AG09319 (cell line): ENCODE data around the gene TAOK1.

ENCODE experiments used
- DNase-seq: peaks from one replicate; pipeline ENCODE4 v3.0.0-alpha.2; 2010; ENCODE audit warnings: low read depth; ENCODE audit errors: extremely low read depth
- TF ChIP-seq, protein P1 (sequence below): IDR thresholded peaks from 2 replicates; pipeline ENCODE4 v1.5.1; 2011; ENCODE audit warnings: low read depth, mild to moderate bottlenecking, inconsistent platforms, low read length, moderate library complexity

The TAOK1 gene

DNA sequence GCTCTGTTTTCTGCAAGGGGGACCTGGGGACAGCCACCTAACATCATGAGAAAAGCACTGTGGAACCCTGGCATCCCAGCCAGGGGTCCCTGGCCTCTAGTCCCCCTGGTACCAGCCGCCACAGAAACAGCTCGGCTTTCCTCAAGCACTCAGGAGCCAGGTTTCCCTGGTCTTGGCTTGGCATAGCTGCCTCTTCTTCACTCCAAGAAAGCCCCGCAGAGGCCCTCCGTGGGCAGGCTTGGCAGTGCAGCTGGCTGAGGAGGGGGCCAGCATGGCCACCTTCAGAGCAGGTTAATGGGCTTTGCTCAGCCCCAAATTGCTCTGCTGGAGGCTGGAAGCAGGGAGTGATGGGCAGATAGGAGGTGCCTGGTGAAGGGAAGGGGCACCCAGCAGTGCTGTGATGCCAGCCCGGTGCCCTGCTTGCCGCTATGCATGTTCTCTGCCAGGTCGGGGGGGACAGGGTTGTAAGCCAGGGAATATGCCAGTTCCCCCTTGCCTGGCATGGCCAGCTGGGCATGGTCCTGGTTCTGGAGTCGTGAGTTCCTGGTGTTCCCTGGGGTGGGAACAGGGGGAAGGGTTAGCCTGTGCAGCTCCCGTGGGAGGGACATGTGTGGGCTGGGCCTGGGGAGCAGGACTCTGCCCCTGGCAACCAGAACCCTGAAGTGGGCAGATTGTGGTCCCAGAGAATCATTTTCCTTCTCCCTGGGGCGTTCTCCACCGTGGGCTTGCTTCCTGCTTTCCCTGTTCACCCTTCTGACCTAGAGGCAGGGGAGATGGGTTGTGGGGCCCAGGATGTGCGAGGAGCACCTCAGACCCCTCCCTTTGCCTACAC lies 206.0 kb downstream of the TAOK1 start:
- no peak for DNase-seq
- TF ChIP-seq, protein P1, sequence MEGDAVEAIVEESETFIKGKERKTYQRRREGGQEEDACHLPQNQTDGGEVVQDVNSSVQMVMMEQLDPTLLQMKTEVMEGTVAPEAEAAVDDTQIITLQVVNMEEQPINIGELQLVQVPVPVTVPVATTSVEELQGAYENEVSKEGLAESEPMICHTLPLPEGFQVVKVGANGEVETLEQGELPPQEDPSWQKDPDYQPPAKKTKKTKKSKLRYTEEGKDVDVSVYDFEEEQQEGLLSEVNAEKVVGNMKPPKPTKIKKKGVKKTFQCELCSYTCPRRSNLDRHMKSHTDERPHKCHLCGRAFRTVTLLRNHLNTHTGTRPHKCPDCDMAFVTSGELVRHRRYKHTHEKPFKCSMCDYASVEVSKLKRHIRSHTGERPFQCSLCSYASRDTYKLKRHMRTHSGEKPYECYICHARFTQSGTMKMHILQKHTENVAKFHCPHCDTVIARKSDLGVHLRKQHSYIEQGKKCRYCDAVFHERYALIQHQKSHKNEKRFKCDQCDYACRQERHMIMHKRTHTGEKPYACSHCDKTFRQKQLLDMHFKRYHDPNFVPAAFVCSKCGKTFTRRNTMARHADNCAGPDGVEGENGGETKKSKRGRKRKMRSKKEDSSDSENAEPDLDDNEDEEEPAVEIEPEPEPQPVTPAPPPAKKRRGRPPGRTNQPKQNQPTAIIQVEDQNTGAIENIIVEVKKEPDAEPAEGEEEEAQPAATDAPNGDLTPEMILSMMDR, result no peak

DNA sequence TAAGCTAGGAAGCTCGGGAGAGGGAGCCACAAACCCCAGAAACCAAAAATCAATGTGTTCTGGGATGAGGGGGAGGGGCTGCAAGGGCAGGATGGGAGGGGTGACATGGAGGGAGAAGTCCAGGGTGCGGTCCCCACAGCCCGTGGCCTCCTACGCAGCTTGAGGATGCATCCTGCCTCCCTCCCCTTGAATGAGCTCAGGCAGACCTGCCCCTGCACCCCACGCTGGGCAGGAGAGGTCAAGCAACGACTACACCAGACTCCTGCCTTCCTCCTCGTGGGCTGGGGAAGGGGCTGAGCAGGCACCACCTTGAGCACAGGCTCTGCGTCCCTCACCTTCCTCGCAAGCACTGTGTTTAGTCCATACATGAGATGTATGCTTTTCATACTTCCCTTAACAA lies 206.6 kb downstream of the TAOK1 start:
- TF ChIP-seq, protein P1, result no peak
- DNase-seq, result no peak

DNA sequence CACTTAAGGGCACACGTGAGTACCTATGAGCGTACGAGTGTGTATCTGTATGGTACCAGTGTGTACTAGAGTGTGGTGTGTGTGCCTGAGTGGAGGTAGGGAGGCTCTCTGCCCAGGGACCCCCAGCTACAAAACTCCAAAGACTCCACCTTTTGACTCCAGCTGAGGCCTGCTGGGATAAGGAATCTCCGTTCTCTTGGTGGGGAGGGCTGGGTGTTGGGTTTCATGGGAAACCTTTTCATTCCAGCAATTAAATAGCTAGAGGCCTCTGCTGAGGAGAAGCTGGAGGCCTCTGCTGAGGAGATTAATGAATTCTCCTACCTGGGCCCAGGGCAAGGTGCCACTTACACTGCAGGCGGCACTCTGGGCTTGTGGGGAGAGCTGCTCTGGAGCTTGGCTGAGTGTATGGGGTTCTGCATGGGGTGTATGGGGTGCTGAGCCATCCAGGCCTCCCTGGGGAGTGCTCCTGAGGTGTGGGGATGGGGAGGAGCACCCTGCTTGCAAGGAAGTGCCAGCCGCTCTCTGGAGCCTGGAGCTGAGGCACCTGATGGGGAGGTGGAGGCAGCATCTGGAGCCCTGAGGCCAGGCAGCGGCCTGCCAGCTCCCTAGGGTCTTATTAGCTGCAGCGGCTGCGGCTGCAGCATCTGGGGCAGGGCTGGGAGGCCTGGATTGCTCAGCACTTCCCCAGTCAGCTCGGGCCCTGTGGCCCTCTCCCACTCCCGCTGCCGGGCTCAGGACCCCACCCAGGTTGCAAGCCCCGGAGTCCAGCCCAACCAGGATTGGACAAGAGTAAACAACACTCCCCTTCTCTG lies 207.4 kb downstream of the TAOK1 start:
- TF ChIP-seq, protein P1, result no peak
- DNase-seq, result no peak
